Bronchial epithelial cell (primary cell): Measurements from ENCODE around the gene ATF7IP. TPM values are rescaled to one million over a fixed set of nuclear protein-coding genes. Genes with fewer than 3 reads are reported as not detected.

Experiments used
- DNase-seq: peaks from one replicate; pipeline ENCODE4 v3.0.0-alpha.2; 2010; ENCODE audit warnings: low read depth
- FAIRE-seq: peaks from 2 replicates; lab custom pipeline; 2011; peaks lifted over from hg19 to GRCh38; lab: Jason Lieb, UNC
- H3K27me3 ChIP-seq: 2 replicates; pipeline ENCODE4 v1.5.1; 2011; ENCODE audit warnings: low read length; ENCODE audit not compliant: control insufficient read depth, insufficient read depth
- H3K36me3 ChIP-seq: 2 replicates; pipeline ENCODE4 v1.5.1; 2011; ENCODE audit warnings: low read length; ENCODE audit not compliant: control insufficient read depth, insufficient read depth
- H3K4me3 ChIP-seq: 2 replicates; pipeline ENCODE4 v1.5.1; 2011; ENCODE audit warnings: mild to moderate bottlenecking, low read depth, low read length, control low read depth
- CTCF ChIP-seq: IDR thresholded peaks from 2 replicates; pipeline ENCODE4 v1.5.1; 2011; ENCODE audit warnings: mild to moderate bottlenecking, moderate library complexity, low read length, control low read depth, inconsistent platforms; ENCODE audit not compliant: insufficient read depth, severe bottlenecking
- total RNA-seq: library from RNA; depleted of rRNA; stranded (reverse); fragments of >200 nt; gene quantifications from 2 replicates; pipeline ENCODE4 v1.2.1, GENCODE V29; 2014

The ATF7IP gene
- total RNA-seq, 1 donor from 2014 or later: 22.4 TPM

GRCh38 chr12:14416658-14417057, 51.2 kb downstream of the ATF7IP start:
- FAIRE-seq (no peak), DNase-seq (peak; percentile 84)
- Histone ChIP-seq H3K36me3 (peaks cover 1% of the 10 kb centered on the region), H3K4me3 (no peak overlapping the region), H3K27me3 (no peaks in the 10 kb centered on the region)
- TF ChIP-seq CTCF: peak; percentile 7

GRCh38 chr12:14417715-14418114, 52.2 kb downstream of the ATF7IP start:
- H3K27me3 ChIP-seq: no peaks in the 10 kb centered on the region
- FAIRE-seq (no peak), DNase-seq (peak; percentile 88)
- no peak overlapping the region for H3K4me3 ChIP-seq
- H3K36me3 ChIP-seq: peaks cover 1% of the 10 kb centered on the region
- TF ChIP-seq CTCF: no peak

- TF ChIP-seq CTCF: no peak
- FAIRE-seq: no peak
- Histone ChIP-seq H3K27me3 (no peaks in the 10 kb centered on the region), H3K36me3 (peaks cover 1% of the 10 kb centered on the region), H3K4me3 (peak overlapping the region; percentile 3)
- peak; percentile 55 for DNase-seq
These were observed 53.0 kb downstream of the ATF7IP start for GRCh38 chr12:14418451-14418890.

GRCh38 chr12:14422516-14423230, 57.2 kb downstream of the ATF7IP start:
- peaks cover 6% of the 10 kb centered on the region for H3K36me3 ChIP-seq
- no peak for TF ChIP-seq CTCF
- peak; percentile 79 for DNase-seq
- H3K27me3 ChIP-seq: no peaks in the 10 kb centered on the region
- FAIRE-seq: no peak
- no peak overlapping the region for H3K4me3 ChIP-seq

- no peak for FAIRE-seq
- TF ChIP-seq CTCF: no peak
- Histone ChIP-seq H3K4me3 (no peak overlapping the region), H3K27me3 (no peaks in the 10 kb centered on the region), H3K36me3 (peaks cover 6% of the 10 kb centered on the region)
- no peak for DNase-seq
These were observed 59.1 kb downstream of the ATF7IP start for GRCh38 chr12:14424545-14424944.

- no peak for TF ChIP-seq CTCF
- no peak for DNase-seq
- no peaks in the 10 kb centered on the region for H3K27me3 ChIP-seq
- no peak for FAIRE-seq
- peaks cover 6% of the 10 kb centered on the region for H3K36me3 ChIP-seq
- no peak overlapping the region for H3K4me3 ChIP-seq
These were observed 61.3 kb downstream of the ATF7IP start for GRCh38 chr12:14426792-14427191.
